Peyer's patch (tissue), 4 donors: Measurements from ENCODE around the gene GM2A. TPM values are rescaled to one million over a fixed set of nuclear protein-coding genes. Genes with fewer than 3 reads are reported as not detected.

Experiments
- DNase-seq, 3 donors: peaks; one replicate each; pipeline ENCODE4 v3.0.0-alpha.2; 2017 to 2019
- H3K27ac ChIP-seq, 4 donors: fragments of 200-600 bp; sonication (generic); one replicate each; pipeline ENCODE4 v1.5.1; 2016 to 2019
- H3K27me3 ChIP-seq, 2 donors: fragments of 200-600 bp; sonication (generic); one replicate each; pipeline ENCODE4 v1.5.1; 2019
- H3K36me3 ChIP-seq, 3 donors: fragments of 200-600 bp; sonication (generic); one replicate each; pipeline ENCODE4 v1.5.1; 2016 to 2019
- H3K4me1 ChIP-seq, 4 donors: fragments of 200-600 bp; sonication (generic); one replicate each; pipeline ENCODE4 v1.5.1; 2016 to 2019
- H3K4me3 ChIP-seq, 4 donors: fragments of 200-600 bp; sonication (generic); 1 replicate in 3 of 4; 2 replicates in 1 of 4; pipeline ENCODE4 v1.5.1; 2016 to 2019; ENCODE audit warnings: mild to moderate bottlenecking in 1 of 4
- H3K9me3 ChIP-seq, 4 donors: fragments of 200-600 bp; sonication (generic); one replicate each; pipeline ENCODE4 v1.5.1; 2016 to 2019; ENCODE audit warnings: mild to moderate bottlenecking in 1 of 4
- CTCF ChIP-seq, 6 experiments: fragments of 450-650 bp in 4 of 6; fragments of 200-600 bp in 2 of 6; sonication (generic) in 1 of 6; IDR thresholded peaks; one replicate each; pipeline ENCODE4 v1.5.1; 2017 to 2019; ENCODE audit warnings: antibody characterized with exemption in 6 of 6, mild to moderate bottlenecking in 3 of 6, moderate library complexity in 1 of 6
- POLR2A ChIP-seq, 2 donors: fragments of 450-650 bp; IDR thresholded peaks; one replicate each; pipeline ENCODE4 v1.5.1; 2017; ENCODE audit warnings: antibody characterized with exemption in 2 of 2, mild to moderate bottlenecking in 2 of 2, moderate library complexity in 2 of 2
- total RNA-seq, 4 donors: library from RNA; depleted of rRNA; stranded (reverse); fragments of >200 nt; gene quantifications; one replicate each; pipeline ENCODE4 v1.1.0, GENCODE V29; 2016

GM2A gene
- total RNA-seq, 4 donors from 2014 or later: 15.1 to 27.2 (median 16.8) TPM

DNA sequence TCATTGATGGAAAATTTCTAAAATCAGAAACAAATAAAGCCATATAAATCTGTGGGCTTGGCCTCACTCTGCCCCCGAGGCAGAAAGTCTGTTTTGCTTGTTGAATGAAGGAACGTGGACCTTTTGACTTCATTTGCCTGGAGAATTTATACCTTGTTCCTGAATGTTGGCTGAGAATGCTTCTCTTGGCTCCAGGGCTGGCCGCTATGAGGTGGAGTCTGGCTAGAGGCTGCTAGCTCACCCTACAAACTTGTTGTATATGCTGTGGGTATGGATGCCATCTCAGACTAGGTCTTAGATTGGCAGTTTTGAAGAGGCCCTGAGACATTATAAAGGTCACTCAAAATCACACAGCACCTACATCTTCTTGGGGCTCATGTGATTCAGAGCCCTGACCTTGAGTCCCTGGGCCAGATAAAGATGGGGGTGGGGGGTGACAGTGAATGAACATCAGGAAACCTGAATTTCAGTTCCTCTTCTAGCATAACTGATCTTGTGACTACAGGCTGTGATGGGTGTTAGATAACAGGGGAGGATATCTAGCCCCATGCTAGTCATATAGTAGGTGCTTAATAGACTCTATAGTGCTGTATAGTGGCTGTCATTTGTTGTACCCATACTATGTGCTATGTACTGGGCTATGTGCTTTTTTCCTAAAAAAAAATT, 2.8 kb downstream of the GM2A start:
- H3K4me1 ChIP-seq: peaks cover 0 to 22% (median 8%) of the 10 kb centered on the region in 4 donors
- H3K36me3 ChIP-seq: no peaks in the 10 kb centered on the region
- peak overlapping the region in 3 of 4 donors; percentile 5 to 89 (median 24) for H3K27ac ChIP-seq
- no peaks in the 10 kb centered on the region for H3K27me3 ChIP-seq
- peak in 2 of 3 donors; percentile 74 to 80 for DNase-seq
- H3K4me3 ChIP-seq: peak overlapping the region in 1 of 4 donors; percentile 9
- TF ChIP-seq POLR2A (IDR thresholded peaks at IDR 0.05): no peak
- TF ChIP-seq CTCF (IDR thresholded peaks at IDR 0.05): no peak
- H3K9me3 ChIP-seq: no peaks in the 10 kb centered on the region

DNA sequence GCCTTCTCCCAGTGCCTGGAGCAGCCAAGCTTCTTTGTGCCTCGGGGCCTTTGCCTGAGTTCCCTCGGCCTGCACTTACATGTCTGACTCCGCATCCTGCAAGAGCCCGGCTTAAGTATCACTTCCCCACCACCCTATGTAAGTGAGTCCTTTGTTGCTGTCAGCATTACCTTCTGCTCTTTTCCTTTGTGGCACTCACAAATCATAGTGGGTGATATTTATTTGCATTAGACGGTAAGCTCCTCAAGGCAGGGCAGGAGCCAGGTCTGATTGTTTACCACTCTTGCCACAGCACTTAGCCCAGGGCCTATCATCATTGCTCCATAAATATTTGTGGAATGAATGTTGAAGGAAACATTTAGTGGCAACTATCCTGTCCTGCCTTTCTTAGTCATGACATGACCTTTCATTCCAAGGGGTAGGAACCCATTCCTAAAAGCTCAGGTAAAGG, 4.8 kb downstream of the GM2A start:
- H3K4me3 ChIP-seq: no peak overlapping the region
- no peak for TF ChIP-seq POLR2A (IDR thresholded peaks at IDR 0.05)
- no peak for TF ChIP-seq CTCF (IDR thresholded peaks at IDR 0.05)
- peak in 2 of 3 donors; percentile 74 to 79 for DNase-seq
- H3K36me3 ChIP-seq: no peaks in the 10 kb centered on the region
- no peaks in the 10 kb centered on the region for H3K9me3 ChIP-seq
- H3K27me3 ChIP-seq: no peaks in the 10 kb centered on the region
- H3K27ac ChIP-seq: peak overlapping the region in 1 of 4 donors; percentile 89
- H3K4me1 ChIP-seq: peaks cover 0 to 16% (median 7%) of the 10 kb centered on the region in 4 donors

DNA sequence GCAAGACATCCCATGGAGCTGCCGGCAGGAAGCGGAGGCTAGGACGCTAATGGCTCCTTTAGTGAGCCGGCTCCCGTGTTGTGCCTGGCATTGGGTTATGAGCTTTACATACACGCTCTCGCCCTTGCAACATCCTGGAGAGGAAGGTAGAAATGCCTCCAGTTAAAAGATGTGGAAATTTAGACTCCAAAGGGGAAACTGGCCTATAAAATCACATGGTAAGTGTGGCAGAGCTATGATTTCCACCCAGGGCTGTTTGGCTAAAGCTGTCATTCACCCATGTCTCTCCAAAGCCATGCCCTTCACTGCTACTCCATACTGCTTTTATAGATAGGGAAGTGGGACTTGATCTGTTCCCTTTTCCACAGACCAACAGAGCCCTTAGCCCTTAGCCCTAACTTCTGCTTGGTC, 5.2 kb downstream of the GM2A start:
- DNase-seq: no peak
- Histone ChIP-seq H3K4me1 (peaks cover 0 to 16% (median 7%) of the 10 kb centered on the region in 4 donors), H3K9me3 (no peaks in the 10 kb centered on the region), H3K27ac (peak overlapping the region in 1 of 4 donors; percentile 89), H3K36me3 (no peaks in the 10 kb centered on the region), H3K27me3 (no peaks in the 10 kb centered on the region), H3K4me3 (no peak overlapping the region)
- TF ChIP-seq POLR2A (IDR thresholded peaks at IDR 0.05) (no peak), CTCF (IDR thresholded peaks at IDR 0.05) (no peak)

- peaks cover 0 to 16% (median 4%) of the 10 kb centered on the region in 4 donors for H3K4me1 ChIP-seq
- no peak overlapping the region for H3K4me3 ChIP-seq
- TF ChIP-seq CTCF (IDR thresholded peaks at IDR 0.05): no peak
- TF ChIP-seq POLR2A (IDR thresholded peaks at IDR 0.05): no peak
- no peaks in the 10 kb centered on the region for H3K36me3 ChIP-seq
- H3K27ac ChIP-seq: peak overlapping the region in 1 of 4 donors; percentile 89
- no peaks in the 10 kb centered on the region for H3K9me3 ChIP-seq
- no peak for DNase-seq
- H3K27me3 ChIP-seq: no peaks in the 10 kb centered on the region
Measured at GRCh38 chr5:151258816-151259215, 5.8 kb downstream of the GM2A start.

DNA sequence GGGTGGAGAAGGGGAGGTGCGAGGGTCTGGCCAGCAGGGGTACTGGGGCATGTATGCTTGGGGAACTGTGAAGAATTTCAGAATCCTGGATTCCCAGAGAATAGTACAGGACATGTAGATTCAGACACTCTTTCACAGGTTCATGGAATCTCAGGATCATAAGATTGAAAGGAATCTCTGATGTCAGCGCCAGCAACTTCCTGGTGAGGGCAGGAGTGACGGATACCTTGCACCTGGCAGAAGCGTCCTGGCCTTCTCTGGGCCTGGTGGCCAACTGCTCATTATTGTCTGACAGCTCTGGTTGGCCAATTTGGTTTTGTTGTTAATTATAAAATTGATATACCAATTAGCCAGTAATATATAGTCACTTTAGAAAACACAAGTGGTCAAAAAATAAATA, 6.9 kb downstream of the GM2A start:
- DNase-seq: no peak
- Histone ChIP-seq H3K36me3 (no peaks in the 10 kb centered on the region), H3K9me3 (no peaks in the 10 kb centered on the region), H3K27ac (no peak overlapping the region), H3K4me1 (peaks cover 0 to 16% (median 0%) of the 10 kb centered on the region in 4 donors), H3K27me3 (no peaks in the 10 kb centered on the region), H3K4me3 (no peak overlapping the region)
- TF ChIP-seq POLR2A (IDR thresholded peaks at IDR 0.05): no peak
- TF ChIP-seq CTCF (IDR thresholded peaks at IDR 0.05): no peak
